Measurements from ENCODE around the gene ARV1. TPM values are rescaled to one million over a fixed set of nuclear protein-coding genes. Genes with fewer than 3 reads are reported as not detected.

ARV1 gene
- polyA plus RNA-seq, 1 donor (not counting 4 experiments of a cell fraction or from before 2014, with no cell fraction given) = 38.1 TPM

DNA sequence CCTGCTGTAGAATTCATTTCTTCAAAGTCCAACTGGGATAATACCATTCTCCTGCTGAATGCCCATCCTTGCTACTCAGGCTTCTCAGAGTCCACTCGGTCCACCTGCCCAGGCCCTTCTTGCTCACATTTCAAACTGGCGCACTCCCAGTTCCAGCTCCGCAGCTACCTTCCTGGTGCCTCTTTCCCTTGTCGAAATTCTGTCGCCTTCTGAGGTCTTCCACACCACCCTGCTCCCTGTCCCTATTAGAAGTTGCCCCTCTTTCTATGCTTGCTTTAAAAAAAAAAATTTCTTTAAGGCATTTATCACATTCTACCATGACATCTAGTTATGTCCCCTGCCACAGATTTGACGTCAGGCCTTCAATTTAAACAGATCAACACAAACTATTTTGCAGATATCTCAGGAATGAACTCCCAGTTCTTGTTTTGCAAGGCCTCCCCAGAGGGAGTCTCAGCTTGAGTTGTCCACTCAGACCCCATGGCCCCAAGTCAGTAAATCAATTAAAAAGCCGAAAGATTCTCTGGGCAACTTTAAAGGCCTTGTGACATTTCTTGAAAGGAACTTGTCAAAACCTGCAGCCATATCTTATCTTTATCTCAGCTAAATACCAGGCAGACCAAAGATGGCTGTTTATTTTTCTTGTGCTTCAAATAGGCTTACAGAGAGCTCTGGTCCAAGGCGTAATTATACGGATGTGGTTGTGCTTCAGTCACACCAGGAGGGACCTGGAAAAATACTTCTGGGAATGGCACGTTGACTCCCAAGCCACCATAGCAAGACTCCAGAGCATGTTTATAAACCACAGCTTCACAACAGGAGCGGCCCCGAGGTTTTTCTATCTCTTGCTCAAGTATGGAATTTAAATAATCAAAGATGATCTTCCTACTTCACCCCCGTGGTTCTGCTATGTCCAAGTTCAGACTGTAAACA is 59.0 kb downstream of the ARV1 start:
- dilution Hi-C loops (cut with MboI; ENCODE audit: extremely low pct_ligation_motif_present, low sequenced_read_pairs) = no loop called here
- no peaks in the 10 kb centered on the region for H3K27me3 ChIP-seq (ENCODE audit: control insufficient read depth, extremely low read depth, insufficient read depth, low read length)
- H3K27ac ChIP-seq (ENCODE audit: control insufficient read depth, insufficient read depth, low read length) = no peak overlapping the region
- peak overlapping the region in 1 of 3 experiments; percentile 84 for H3K4me3 ChIP-seq (ENCODE audit: control insufficient read depth in 2 of 3, extremely low read depth in 1 of 3, insufficient read depth in 2 of 3, low read depth in 1 of 3, low read length in 3 of 3)
- H3K4me1 ChIP-seq (ENCODE audit: control insufficient read depth, extremely low read depth, insufficient read depth, low read length) = peaks cover 19% of the 10 kb centered on the region
- peaks cover 35% of the 10 kb centered on the region for H3K79me2 ChIP-seq (ENCODE audit: control insufficient read depth, insufficient read depth, low read length)
- no peaks in the 10 kb centered on the region for H3K36me3 ChIP-seq (ENCODE audit: control insufficient read depth in 2 of 2, extremely low read depth in 1 of 2, insufficient read depth in 2 of 2, low read length in 2 of 2)
- H3K4me2 ChIP-seq (ENCODE audit: control insufficient read depth, extremely low read depth, insufficient read depth, low read depth, low read length) = peak overlapping the region; percentile 89
- H3K9me3 ChIP-seq (ENCODE audit: control insufficient read depth, low read depth, low read length) = no peaks in the 10 kb centered on the region
- TF ChIP-seq, protein P1, sequence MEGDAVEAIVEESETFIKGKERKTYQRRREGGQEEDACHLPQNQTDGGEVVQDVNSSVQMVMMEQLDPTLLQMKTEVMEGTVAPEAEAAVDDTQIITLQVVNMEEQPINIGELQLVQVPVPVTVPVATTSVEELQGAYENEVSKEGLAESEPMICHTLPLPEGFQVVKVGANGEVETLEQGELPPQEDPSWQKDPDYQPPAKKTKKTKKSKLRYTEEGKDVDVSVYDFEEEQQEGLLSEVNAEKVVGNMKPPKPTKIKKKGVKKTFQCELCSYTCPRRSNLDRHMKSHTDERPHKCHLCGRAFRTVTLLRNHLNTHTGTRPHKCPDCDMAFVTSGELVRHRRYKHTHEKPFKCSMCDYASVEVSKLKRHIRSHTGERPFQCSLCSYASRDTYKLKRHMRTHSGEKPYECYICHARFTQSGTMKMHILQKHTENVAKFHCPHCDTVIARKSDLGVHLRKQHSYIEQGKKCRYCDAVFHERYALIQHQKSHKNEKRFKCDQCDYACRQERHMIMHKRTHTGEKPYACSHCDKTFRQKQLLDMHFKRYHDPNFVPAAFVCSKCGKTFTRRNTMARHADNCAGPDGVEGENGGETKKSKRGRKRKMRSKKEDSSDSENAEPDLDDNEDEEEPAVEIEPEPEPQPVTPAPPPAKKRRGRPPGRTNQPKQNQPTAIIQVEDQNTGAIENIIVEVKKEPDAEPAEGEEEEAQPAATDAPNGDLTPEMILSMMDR (optimal IDR thresholded peaks at IDR 0.05 in 1 of 3, IDR thresholded peaks at IDR 0.05 in 1 of 3, conservative IDR thresholded peaks at IDR 0.05 in 1 of 3; ENCODE audit: extremely low read depth in 1 of 3, insufficient read depth in 2 of 3, low read length in 3 of 3) = no peak
- TF ChIP-seq EZH2 (IDR thresholded peaks at IDR 0.05; ENCODE audit: low read length) = no peak
- H2AFZ ChIP-seq (ENCODE audit: control insufficient read depth, low read length) = no peak overlapping the region
- no peak for DNase-seq (ENCODE audit: low read depth, low spot score)
- no peaks in the 10 kb centered on the region for H4K20me1 ChIP-seq (ENCODE audit: control insufficient read depth, extremely low read depth, insufficient read depth, low read length)
- H3K9me1 ChIP-seq (ENCODE audit: control insufficient read depth, extremely low read depth, insufficient read depth, low read length) = no peaks in the 10 kb centered on the region
- no peak overlapping the region for H3K9ac ChIP-seq (ENCODE audit: control insufficient read depth, extremely low read depth, insufficient read depth, low read length)
- no peak for FAIRE-seq

DNA sequence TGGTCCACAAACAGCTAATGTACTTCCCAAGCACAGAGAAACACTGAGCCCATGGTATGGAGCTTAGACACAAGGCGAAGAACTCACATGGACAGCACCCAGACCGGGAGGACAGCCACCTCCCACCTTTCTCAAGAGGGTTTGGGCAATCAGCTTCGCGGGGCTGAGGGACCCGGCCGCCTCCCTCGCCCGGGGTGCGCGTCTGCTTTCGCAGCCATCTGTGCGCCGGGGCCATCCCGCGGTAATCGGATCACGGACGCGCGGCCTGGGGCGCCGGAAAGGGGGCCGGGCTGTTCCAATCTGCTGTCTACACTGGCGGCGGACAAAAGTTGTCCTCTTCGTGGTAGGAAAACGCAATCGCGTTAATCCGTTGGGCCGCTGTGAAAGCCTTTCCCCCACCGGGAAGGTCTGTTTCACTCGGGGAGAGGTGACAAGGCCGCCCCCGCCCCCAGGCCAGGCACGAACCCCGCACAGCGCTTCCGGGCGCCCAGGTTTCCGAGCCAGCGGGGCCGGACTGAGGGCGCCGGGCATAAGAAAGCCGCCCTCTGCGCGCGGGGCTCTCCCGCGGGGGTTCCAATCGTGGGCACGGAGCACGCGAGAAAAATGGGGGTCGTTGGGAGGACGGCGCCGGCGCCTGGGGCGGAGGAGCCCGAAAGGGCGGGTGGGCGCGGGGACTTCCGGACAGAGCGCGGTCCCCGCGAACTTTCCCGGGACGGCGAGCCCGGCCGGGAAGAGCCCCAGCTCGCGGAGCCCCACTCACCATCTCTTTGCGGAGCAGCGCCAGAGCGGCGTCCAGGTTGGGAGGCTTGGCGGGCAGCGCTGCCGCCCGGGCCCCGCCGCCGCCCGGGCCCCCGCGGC is 60.5 kb downstream of the ARV1 start:
- dilution Hi-C loops (cut with MboI; ENCODE audit: extremely low pct_ligation_motif_present, low sequenced_read_pairs) = no loop called here
- peak overlapping the region; percentile 81 for H2AFZ ChIP-seq (ENCODE audit: control insufficient read depth, low read length)

More for the DNA sequence above, 60.5 kb downstream of the ARV1 start:
- Histone ChIP-seq H3K4me2 (ENCODE audit: control insufficient read depth, extremely low read depth, insufficient read depth, low read depth, low read length) (peak overlapping the region; percentile 89), H3K4me1 (ENCODE audit: control insufficient read depth, extremely low read depth, insufficient read depth, low read length) (peaks cover 19% of the 10 kb centered on the region), H3K9me1 (ENCODE audit: control insufficient read depth, extremely low read depth, insufficient read depth, low read length) (no peaks in the 10 kb centered on the region), H3K9ac (ENCODE audit: control insufficient read depth, extremely low read depth, insufficient read depth, low read length) (peak overlapping the region; percentile 74), H3K27ac (ENCODE audit: control insufficient read depth, insufficient read depth, low read length) (peak overlapping the region; percentile 33), H3K79me2 (ENCODE audit: control insufficient read depth, insufficient read depth, low read length) (peaks cover 32% of the 10 kb centered on the region), H3K4me3 (ENCODE audit: control insufficient read depth in 2 of 3, extremely low read depth in 1 of 3, insufficient read depth in 2 of 3, low read depth in 1 of 3, low read length in 3 of 3) (peak overlapping the region; percentile 83 to 89 (median 84)), H3K9me3 (ENCODE audit: control insufficient read depth, low read depth, low read length) (no peaks in the 10 kb centered on the region), H3K27me3 (ENCODE audit: control insufficient read depth, extremely low read depth, insufficient read depth, low read length) (no peaks in the 10 kb centered on the region), H4K20me1 (ENCODE audit: control insufficient read depth, extremely low read depth, insufficient read depth, low read length) (no peaks in the 10 kb centered on the region), H3K36me3 (ENCODE audit: control insufficient read depth in 2 of 2, extremely low read depth in 1 of 2, insufficient read depth in 2 of 2, low read length in 2 of 2) (no peaks in the 10 kb centered on the region)
- no peak for DNase-seq (ENCODE audit: low read depth, low spot score)
- TF ChIP-seq EZH2 (IDR thresholded peaks at IDR 0.05; ENCODE audit: low read length) = no peak
- TF ChIP-seq, protein P1 (optimal IDR thresholded peaks at IDR 0.05 in 1 of 3, IDR thresholded peaks at IDR 0.05 in 1 of 3, conservative IDR thresholded peaks at IDR 0.05 in 1 of 3; ENCODE audit: extremely low read depth in 1 of 3, insufficient read depth in 2 of 3, low read length in 3 of 3) = no peak
- FAIRE-seq = no peak
